Astrocyte (in vitro differentiated cells and primary cell): Measurements from ENCODE around the gene SLC25A31. TPM values are rescaled to one million over a fixed set of nuclear protein-coding genes. Genes with fewer than 3 reads are reported as not detected.
A peak's percentile ranks its signal among the peaks of the same experiment; 100 is the strongest.

Experiments
- DNase-seq: peaks from one replicate; pipeline ENCODE4 v3.0.0-alpha.2; 2010; ENCODE audit warnings: low read depth
- FAIRE-seq: peaks from 2 replicates; lab custom pipeline; 2011; peaks lifted over from hg19 to GRCh38; lab: Jason Lieb, UNC
- H2AFZ ChIP-seq: 2 replicates; pipeline ENCODE4 v1.6.0; 2012; ENCODE audit warnings: low read depth, low read length, inconsistent platforms
- H3K27ac ChIP-seq: 2 replicates; pipeline ENCODE4 v1.5.1; 2011; ENCODE audit warnings: low read depth, low read length, inconsistent platforms
- H3K27me3 ChIP-seq: 2 replicates; pipeline ENCODE4 v1.6.0; 2011; ENCODE audit warnings: low read length, inconsistent platforms; ENCODE audit not compliant: insufficient read depth
- H3K36me3 ChIP-seq: 2 replicates; pipeline ENCODE4 v1.5.1; 2011; ENCODE audit warnings: low read length, inconsistent platforms; ENCODE audit not compliant: insufficient read depth
- H3K4me1 ChIP-seq: 2 replicates; pipeline ENCODE4 v1.5.1; 2011; ENCODE audit warnings: low read length, inconsistent platforms; ENCODE audit not compliant: insufficient read depth
- H3K4me2 ChIP-seq: 2 replicates; pipeline ENCODE4 v1.6.0; 2012; ENCODE audit warnings: low read length, inconsistent platforms
- H3K4me3 ChIP-seq: 2 replicates; pipeline ENCODE4 v1.5.1; 2011; ENCODE audit warnings: low read depth, mild to moderate bottlenecking, low read length, inconsistent platforms; ENCODE audit not compliant: insufficient read depth
- H3K79me2 ChIP-seq: 2 replicates; pipeline ENCODE4 v1.6.0; 2012; ENCODE audit warnings: mild to moderate bottlenecking, low read length, inconsistent platforms; ENCODE audit not compliant: insufficient read depth
- H3K9ac ChIP-seq: 2 replicates; pipeline ENCODE4 v1.6.0; 2012; ENCODE audit warnings: mild to moderate bottlenecking, low read length, inconsistent platforms
- H3K9me3 ChIP-seq: 2 replicates; pipeline ENCODE4 v1.5.1; 2012; ENCODE audit warnings: low read depth, mild to moderate bottlenecking, low read length, inconsistent platforms; ENCODE audit not compliant: insufficient read depth
- H4K20me1 ChIP-seq: 2 replicates; pipeline ENCODE4 v1.6.0; 2012; ENCODE audit warnings: low read length, inconsistent platforms; ENCODE audit not compliant: insufficient read depth
- H3K27ac Mint-ChIP-seq: one replicate; pipeline ENCODE4 v1.8.0; 2021; ENCODE audit warnings: mild to moderate bottlenecking, mixed read lengths; ENCODE audit not compliant: unreplicated experiment
- H3K27me3 Mint-ChIP-seq: one replicate; pipeline ENCODE4 v1.8.0; 2021; ENCODE audit warnings: low read depth, mixed read lengths; ENCODE audit not compliant: unreplicated experiment
- H3K36me3 Mint-ChIP-seq: one replicate; pipeline ENCODE4 v1.8.0; 2021; ENCODE audit warnings: low read depth, mixed read lengths; ENCODE audit not compliant: unreplicated experiment
- H3K4me1 Mint-ChIP-seq: one replicate; pipeline ENCODE4 v1.8.0; 2021; ENCODE audit warnings: low read depth, mixed read lengths; ENCODE audit not compliant: unreplicated experiment
- H3K4me3 Mint-ChIP-seq: one replicate; pipeline ENCODE4 v1.8.0; 2021; ENCODE audit warnings: mild to moderate bottlenecking, moderate library complexity, mixed read lengths; ENCODE audit not compliant: unreplicated experiment
- H3K9me3 Mint-ChIP-seq: one replicate; pipeline ENCODE4 v1.8.0; 2021; ENCODE audit warnings: mild to moderate bottlenecking, mixed read lengths; ENCODE audit not compliant: unreplicated experiment
- CTCF ChIP-seq: IDR thresholded peaks from 2 replicates; pipeline ENCODE4 v1.5.1; 2011; ENCODE audit warnings: low read depth, mild to moderate bottlenecking, inconsistent platforms, low read length, moderate library complexity; ENCODE audit not compliant: insufficient read depth
- EZH2 ChIP-seq: IDR thresholded peaks from 2 replicates; pipeline ENCODE4 v1.6.1; 2012; ENCODE audit warnings: mild to moderate bottlenecking, low read length, inconsistent platforms; ENCODE audit not compliant: insufficient read depth
- total RNA-seq: library from RNA; stranded (reverse); gene quantifications from 2 replicates; pipeline ENCODE4 v1.2.1, GENCODE V29; 2021

Gene SLC25A31
- total RNA-seq, 1 donor from 2014 or later: not detected

DNA sequence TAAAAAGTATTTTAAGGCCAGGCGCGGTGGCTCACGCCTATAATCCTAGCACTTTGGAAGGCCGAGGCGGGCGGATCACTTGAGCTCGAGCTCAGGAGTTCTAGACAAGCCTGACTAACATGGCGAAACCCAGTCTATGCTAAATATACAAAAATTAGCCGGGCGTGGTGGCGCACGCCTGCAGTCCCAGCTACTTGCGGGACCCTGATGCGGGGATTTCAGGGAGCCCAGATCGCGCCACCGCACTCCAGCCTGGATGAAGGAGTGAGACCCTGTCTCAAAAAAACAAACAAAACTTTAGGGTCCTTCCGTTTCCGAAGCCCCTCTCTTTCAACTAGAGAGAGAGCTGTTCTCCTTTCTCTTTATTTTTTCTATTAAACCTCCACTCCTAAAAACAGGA is 1.2 kb downstream of the SLC25A31 start:
- Histone ChIP-seq H3K27me3 (no peaks in the 10 kb centered on the region), H3K9ac (no peak overlapping the region), H3K9me3 (no peaks in the 10 kb centered on the region), H3K4me2 (no peak overlapping the region), H3K36me3 (no peaks in the 10 kb centered on the region), H3K27ac (no peak overlapping the region), H3K4me3 (no peak overlapping the region), H3K79me2 (no peaks in the 10 kb centered on the region), H4K20me1 (no peaks in the 10 kb centered on the region), H2AFZ (no peak overlapping the region), H3K4me1 (no peaks in the 10 kb centered on the region)
- DNase-seq (no peak), FAIRE-seq (no peak)
- no peak overlapping the region for H3K4me3 Mint-ChIP-seq
- no peaks in the 10 kb centered on the region for H3K9me3 Mint-ChIP-seq
- no peaks in the 10 kb centered on the region for H3K27me3 Mint-ChIP-seq
- no peaks in the 10 kb centered on the region for H3K4me1 Mint-ChIP-seq
- no peak overlapping the region for H3K27ac Mint-ChIP-seq
- TF ChIP-seq CTCF (no peak), EZH2 (no peak)
- no peaks in the 10 kb centered on the region for H3K36me3 Mint-ChIP-seq

DNA sequence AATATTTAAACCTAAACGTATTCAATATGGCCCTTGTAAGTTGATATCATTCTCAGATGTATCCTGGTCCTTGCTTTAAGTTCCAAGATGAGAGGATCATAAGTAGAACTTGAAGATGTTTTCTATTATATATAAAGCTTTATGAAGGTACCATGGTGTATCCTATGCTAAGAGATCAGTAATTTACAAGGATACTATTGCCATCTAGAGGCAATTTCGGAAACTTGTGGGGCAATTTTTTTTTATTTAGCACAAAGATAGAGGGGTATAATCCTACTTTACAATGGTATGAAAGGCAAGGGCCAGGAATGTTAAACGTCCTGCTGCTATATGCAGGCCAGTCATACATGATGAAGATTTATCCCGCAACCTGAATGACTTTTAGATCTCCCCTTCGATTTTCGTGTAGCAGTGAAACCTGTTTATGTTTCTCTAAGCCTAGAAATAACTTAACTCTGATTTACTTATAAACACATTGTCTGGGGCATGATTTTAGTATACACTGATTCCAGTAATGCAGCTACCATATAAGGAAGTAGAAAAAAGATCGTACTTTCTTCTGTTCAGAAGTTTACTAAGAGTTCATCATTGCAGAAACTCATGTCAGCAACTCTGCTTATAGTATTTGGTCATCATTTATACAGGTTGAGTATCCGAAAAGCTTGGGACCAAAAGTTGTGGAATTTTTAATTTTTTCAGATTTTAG is 2.6 kb downstream of the SLC25A31 start:
- no peaks in the 10 kb centered on the region for H3K79me2 ChIP-seq
- no peak overlapping the region for H3K27ac Mint-ChIP-seq
- no peaks in the 10 kb centered on the region for H3K36me3 ChIP-seq
- no peak overlapping the region for H3K4me2 ChIP-seq
- no peaks in the 10 kb centered on the region for H3K9me3 Mint-ChIP-seq
- H2AFZ ChIP-seq: no peak overlapping the region
- no peak overlapping the region for H3K27ac ChIP-seq
- H3K27me3 Mint-ChIP-seq: no peaks in the 10 kb centered on the region
- no peaks in the 10 kb centered on the region for H3K27me3 ChIP-seq
- H3K4me3 ChIP-seq: no peak overlapping the region
- H4K20me1 ChIP-seq: no peaks in the 10 kb centered on the region
- H3K36me3 Mint-ChIP-seq: no peaks in the 10 kb centered on the region
- TF ChIP-seq CTCF (peak; percentile 66), EZH2 (no peak)
- H3K9ac ChIP-seq: no peak overlapping the region
- H3K4me1 Mint-ChIP-seq: no peaks in the 10 kb centered on the region
- DNase-seq (peak; percentile 16), FAIRE-seq (no peak)
- H3K9me3 ChIP-seq: no peaks in the 10 kb centered on the region
- H3K4me1 ChIP-seq: no peaks in the 10 kb centered on the region
- H3K4me3 Mint-ChIP-seq: no peak overlapping the region

- FAIRE-seq: no peak
- no peaks in the 10 kb centered on the region for H3K79me2 ChIP-seq
- H3K36me3 ChIP-seq: no peaks in the 10 kb centered on the region
Measured at GRCh38 chr4:127734976-127735375, 4.8 kb downstream of the SLC25A31 start.

More at GRCh38 chr4:127734976-127735375, 4.8 kb downstream of the SLC25A31 start:
- Histone ChIP-seq H2AFZ (no peak overlapping the region), H3K4me3 (no peak overlapping the region), H3K27me3 (no peaks in the 10 kb centered on the region), H3K9me3 (no peaks in the 10 kb centered on the region), H3K4me2 (no peak overlapping the region), H3K27ac (no peak overlapping the region), H3K9ac (no peak overlapping the region), H3K4me1 (no peaks in the 10 kb centered on the region), H4K20me1 (no peaks in the 10 kb centered on the region)
- Mint-ChIP-seq H3K27ac (no peak overlapping the region), H3K36me3 (no peaks in the 10 kb centered on the region), H3K4me1 (no peaks in the 10 kb centered on the region), H3K4me3 (no peak overlapping the region), H3K9me3 (peaks cover 2% of the 10 kb centered on the region), H3K27me3 (no peaks in the 10 kb centered on the region)
- TF ChIP-seq CTCF: no peak
- TF ChIP-seq EZH2: no peak
- DNase-seq: no peak
